ENCODE data around the gene DIPK1B. TPM values are rescaled to one million over a fixed set of nuclear protein-coding genes. Genes with fewer than 3 reads are reported as not detected.

The DIPK1B gene
- total RNA-seq, 1 experiment from 2014 or later = 40.4 TPM

DNA sequence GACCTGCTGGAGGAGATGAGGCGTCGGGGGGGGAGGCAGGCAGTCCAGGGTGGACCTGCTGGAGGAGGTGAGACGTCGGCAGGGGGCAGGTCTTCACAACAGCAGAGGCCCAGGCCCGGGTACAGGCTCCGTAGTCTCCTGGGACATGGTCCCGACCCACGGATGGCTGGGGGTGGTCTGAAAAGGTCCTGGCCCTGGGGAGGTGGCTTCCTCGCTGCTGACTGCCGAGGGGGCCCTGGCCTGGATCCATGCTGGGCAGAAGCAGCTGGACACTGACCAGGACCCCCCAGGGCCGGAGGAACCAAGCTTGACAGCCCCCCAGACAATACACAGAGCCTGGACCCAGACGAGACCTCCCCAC lies 41.1 kb upstream of the DIPK1B start:
- CTCF ChIA-PET = interaction anchor here (0.6 to 1.4 kb wide), 7 partner anchors 17 to 201 kb away, joined by 3 to 7 read pairs (median 4); no protein-coding TSS in a partner anchor

DNA sequence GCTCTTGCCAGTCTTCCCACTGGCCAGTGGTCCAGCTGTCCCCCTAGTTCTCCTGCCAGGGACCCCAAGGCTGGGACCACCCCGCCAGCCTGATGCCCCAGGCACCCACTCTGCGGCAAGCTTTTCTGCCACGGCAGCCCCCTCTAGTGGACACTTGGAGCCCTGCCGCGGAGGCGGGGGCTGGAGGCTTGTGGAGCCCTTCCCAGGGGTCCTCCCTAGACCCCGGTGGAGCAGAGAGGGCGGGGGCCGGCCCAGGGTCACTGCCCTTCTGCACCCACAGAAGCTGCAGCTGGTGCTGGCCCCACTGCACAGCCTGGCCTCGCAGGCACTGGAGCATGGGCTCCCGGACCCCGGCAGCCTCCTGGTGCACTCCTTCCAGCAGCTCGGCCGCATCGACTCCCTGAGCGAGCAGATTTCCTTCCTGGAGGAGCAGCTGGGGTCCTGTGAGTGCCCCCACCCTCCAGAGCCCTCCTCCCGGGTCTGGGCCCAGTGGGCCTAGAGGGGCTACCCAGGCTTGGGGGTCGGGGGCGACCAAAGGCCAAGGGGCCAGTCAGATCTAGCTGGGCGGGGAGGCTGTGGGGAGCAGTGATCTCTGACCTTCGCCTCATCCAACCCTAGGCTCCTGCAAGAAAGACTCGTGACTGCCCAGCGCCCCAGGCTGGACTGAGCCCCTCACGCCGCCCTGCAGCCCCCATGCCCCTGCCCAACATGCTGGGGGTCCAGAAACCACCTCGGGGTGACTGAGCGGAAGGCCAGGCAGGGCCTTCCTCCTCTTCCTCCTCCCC lies 40.5 kb upstream of the DIPK1B start:
- DNase-seq = peak in 1 of 2 experiments; percentile 64
- H3K36me3 ChIP-seq (ENCODE audit: control insufficient read depth, insufficient read depth, low read length) = no peaks in the 10 kb centered on the region; the same call in 1 of the 2 replicates
- H3K9me3 ChIP-seq = no peaks in the 10 kb centered on the region
- H3K27me3 ChIP-seq (replicated peaks; ENCODE audit: control insufficient read depth, insufficient read depth, low read length) = no peaks in the 10 kb centered on the region
- no TSS peak for BruUV-seq (replicated peaks)
- POLR2A ChIA-PET = no interaction called here
- Mint-ChIP-seq H3K27ac (ENCODE audit: unreplicated experiment) (no peak overlapping the region), H3K4me1 (ENCODE audit: low read depth, unreplicated experiment) (no peaks in the 10 kb centered on the region), H3K36me3 (ENCODE audit: insufficient read depth, unreplicated experiment) (peaks cover 35% of the 10 kb centered on the region), H3K4me3 (ENCODE audit: unreplicated experiment) (no peak overlapping the region), H3K27me3 (ENCODE audit: insufficient read depth, unreplicated experiment) (no peaks in the 10 kb centered on the region), H3K9me3 (ENCODE audit: unreplicated experiment) (no peaks in the 10 kb centered on the region)
- intact Hi-C loops (cut with micrococcal nuclease; ENCODE audit: unreplicated experiment) = no loop called here
- no peak overlapping the region for H3K4me3 ChIP-seq (ENCODE audit: low read depth, low read length)
- H3K4me1 ChIP-seq = peaks cover 19% of the 10 kb centered on the region
- TF ChIP-seq, protein P1, sequence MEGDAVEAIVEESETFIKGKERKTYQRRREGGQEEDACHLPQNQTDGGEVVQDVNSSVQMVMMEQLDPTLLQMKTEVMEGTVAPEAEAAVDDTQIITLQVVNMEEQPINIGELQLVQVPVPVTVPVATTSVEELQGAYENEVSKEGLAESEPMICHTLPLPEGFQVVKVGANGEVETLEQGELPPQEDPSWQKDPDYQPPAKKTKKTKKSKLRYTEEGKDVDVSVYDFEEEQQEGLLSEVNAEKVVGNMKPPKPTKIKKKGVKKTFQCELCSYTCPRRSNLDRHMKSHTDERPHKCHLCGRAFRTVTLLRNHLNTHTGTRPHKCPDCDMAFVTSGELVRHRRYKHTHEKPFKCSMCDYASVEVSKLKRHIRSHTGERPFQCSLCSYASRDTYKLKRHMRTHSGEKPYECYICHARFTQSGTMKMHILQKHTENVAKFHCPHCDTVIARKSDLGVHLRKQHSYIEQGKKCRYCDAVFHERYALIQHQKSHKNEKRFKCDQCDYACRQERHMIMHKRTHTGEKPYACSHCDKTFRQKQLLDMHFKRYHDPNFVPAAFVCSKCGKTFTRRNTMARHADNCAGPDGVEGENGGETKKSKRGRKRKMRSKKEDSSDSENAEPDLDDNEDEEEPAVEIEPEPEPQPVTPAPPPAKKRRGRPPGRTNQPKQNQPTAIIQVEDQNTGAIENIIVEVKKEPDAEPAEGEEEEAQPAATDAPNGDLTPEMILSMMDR (IDR thresholded peaks at IDR 0.05; ENCODE audit: insufficient read depth in 1 of 2, low read depth in 1 of 2, low read length in 1 of 2, severe bottlenecking in 1 of 2, unreplicated experiment in 1 of 2) = peak; percentile 76 to 83
- CTCF ChIA-PET = interaction anchor here (0.6 to 1.4 kb wide), 10 partner anchors 10 to 201 kb away, joined by 3 to 10 read pairs (median 6); no protein-coding TSS in a partner anchor

More for the DNA sequence above, 41.1 kb upstream of the DIPK1B start:
- Histone ChIP-seq H3K36me3 (ENCODE audit: control insufficient read depth, insufficient read depth, low read length) (no peaks in the 10 kb centered on the region; the same call in 1 of the 2 replicates), H3K9me3 (no peaks in the 10 kb centered on the region), H3K4me1 (peaks cover 17% of the 10 kb centered on the region), H3K4me3 (ENCODE audit: low read depth, low read length) (no peak overlapping the region), H3K27me3 (replicated peaks; ENCODE audit: control insufficient read depth, insufficient read depth, low read length) (no peaks in the 10 kb centered on the region)
- no TSS peak for BruUV-seq (replicated peaks)
- Mint-ChIP-seq H3K4me3 (ENCODE audit: unreplicated experiment) (no peak overlapping the region), H3K27ac (ENCODE audit: unreplicated experiment) (no peak overlapping the region), H3K4me1 (ENCODE audit: low read depth, unreplicated experiment) (no peaks in the 10 kb centered on the region), H3K36me3 (ENCODE audit: insufficient read depth, unreplicated experiment) (peaks cover 35% of the 10 kb centered on the region), H3K9me3 (ENCODE audit: unreplicated experiment) (no peaks in the 10 kb centered on the region), H3K27me3 (ENCODE audit: insufficient read depth, unreplicated experiment) (no peaks in the 10 kb centered on the region)
- DNase-seq = no peak
- intact Hi-C loops (cut with micrococcal nuclease; ENCODE audit: unreplicated experiment) = no loop called here
- POLR2A ChIA-PET = no interaction called here
- TF ChIP-seq, protein P1 (IDR thresholded peaks at IDR 0.05; ENCODE audit: insufficient read depth in 1 of 2, low read depth in 1 of 2, low read length in 1 of 2, severe bottlenecking in 1 of 2, unreplicated experiment in 1 of 2) = no peak

DNA sequence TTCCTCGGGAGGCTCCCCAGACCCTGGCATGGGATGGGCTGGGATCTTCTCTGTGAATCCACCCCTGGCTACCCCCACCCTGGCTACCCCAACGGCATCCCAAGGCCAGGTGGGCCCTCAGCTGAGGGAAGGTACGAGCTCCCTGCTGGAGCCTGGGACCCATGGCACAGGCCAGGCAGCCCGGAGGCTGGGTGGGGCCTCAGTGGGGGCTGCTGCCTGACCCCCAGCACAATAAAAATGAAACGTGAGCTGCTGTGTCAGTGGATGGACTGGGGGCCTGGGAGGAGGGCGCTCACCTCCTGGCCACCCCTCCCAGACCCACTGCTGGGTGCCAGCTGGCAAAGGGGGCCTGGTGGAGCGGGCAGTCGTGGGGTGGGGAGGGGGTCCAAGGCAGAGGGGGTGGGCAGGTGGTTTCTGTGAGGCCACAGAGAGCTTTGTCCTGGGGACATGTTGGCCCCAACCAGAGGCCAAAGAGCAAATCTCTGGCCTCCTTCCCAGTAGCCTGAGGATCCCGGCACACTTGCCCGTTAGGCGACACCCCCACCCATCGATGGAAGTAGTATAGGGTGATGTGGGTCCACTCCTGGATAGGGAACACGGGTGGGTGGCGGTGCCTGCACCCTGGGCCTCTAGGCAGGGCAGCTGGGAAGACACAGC lies 39.8 kb upstream of the DIPK1B start:
- intact Hi-C loops (cut with micrococcal nuclease; ENCODE audit: unreplicated experiment) = no loop called here
- ChIA-PET POLR2A (no interaction called here), CTCF (interaction anchor here (0.8 to 1.4 kb wide), 5 partner anchors 11 to 188 kb away, joined by 4 to 10 read pairs (median 6); no protein-coding TSS in a partner anchor)
- Mint-ChIP-seq H3K9me3 (ENCODE audit: unreplicated experiment) (no peaks in the 10 kb centered on the region), H3K27me3 (ENCODE audit: insufficient read depth, unreplicated experiment) (no peaks in the 10 kb centered on the region), H3K4me1 (ENCODE audit: low read depth, unreplicated experiment) (no peaks in the 10 kb centered on the region), H3K36me3 (ENCODE audit: insufficient read depth, unreplicated experiment) (peaks cover 35% of the 10 kb centered on the region), H3K27ac (ENCODE audit: unreplicated experiment) (no peak overlapping the region), H3K4me3 (ENCODE audit: unreplicated experiment) (no peak overlapping the region)
- no peaks in the 10 kb centered on the region for H3K9me3 ChIP-seq
- no peak overlapping the region for H3K4me3 ChIP-seq (ENCODE audit: low read depth, low read length)
- DNase-seq = no peak
- TSS peak; percentile 57 for BruUV-seq (replicated peaks)
- H3K4me1 ChIP-seq = peaks cover 19% of the 10 kb centered on the region
- TF ChIP-seq, protein P1 (IDR thresholded peaks at IDR 0.05; ENCODE audit: insufficient read depth in 1 of 2, low read depth in 1 of 2, low read length in 1 of 2, severe bottlenecking in 1 of 2, unreplicated experiment in 1 of 2) = no peak
- H3K36me3 ChIP-seq (ENCODE audit: control insufficient read depth, insufficient read depth, low read length) = no peaks in the 10 kb centered on the region; the same call in 1 of the 2 replicates
- no peaks in the 10 kb centered on the region for H3K27me3 ChIP-seq (replicated peaks; ENCODE audit: control insufficient read depth, insufficient read depth, low read length)
